Mucosa of gallbladder (tissue), 1 donor: ENCODE data around the gene PAX1. TPM values are rescaled to one million over a fixed set of nuclear protein-coding genes. Genes with fewer than 3 reads are reported as not detected.

Experiments used
- DNase-seq: peaks from one replicate; pipeline ENCODE4 v3.0.0-alpha.2; 2020; ENCODE audit warnings: low spot score
- total RNA-seq: library from RNA; stranded (reverse); gene quantifications from one replicate; pipeline ENCODE4 v1.2.1, GENCODE V29; 2021
- donor health status: DM: no; HTN: no; CAD: no.

PAX1 gene
- total RNA-seq, 1 donor from 2014 or later: not detected

DNA sequence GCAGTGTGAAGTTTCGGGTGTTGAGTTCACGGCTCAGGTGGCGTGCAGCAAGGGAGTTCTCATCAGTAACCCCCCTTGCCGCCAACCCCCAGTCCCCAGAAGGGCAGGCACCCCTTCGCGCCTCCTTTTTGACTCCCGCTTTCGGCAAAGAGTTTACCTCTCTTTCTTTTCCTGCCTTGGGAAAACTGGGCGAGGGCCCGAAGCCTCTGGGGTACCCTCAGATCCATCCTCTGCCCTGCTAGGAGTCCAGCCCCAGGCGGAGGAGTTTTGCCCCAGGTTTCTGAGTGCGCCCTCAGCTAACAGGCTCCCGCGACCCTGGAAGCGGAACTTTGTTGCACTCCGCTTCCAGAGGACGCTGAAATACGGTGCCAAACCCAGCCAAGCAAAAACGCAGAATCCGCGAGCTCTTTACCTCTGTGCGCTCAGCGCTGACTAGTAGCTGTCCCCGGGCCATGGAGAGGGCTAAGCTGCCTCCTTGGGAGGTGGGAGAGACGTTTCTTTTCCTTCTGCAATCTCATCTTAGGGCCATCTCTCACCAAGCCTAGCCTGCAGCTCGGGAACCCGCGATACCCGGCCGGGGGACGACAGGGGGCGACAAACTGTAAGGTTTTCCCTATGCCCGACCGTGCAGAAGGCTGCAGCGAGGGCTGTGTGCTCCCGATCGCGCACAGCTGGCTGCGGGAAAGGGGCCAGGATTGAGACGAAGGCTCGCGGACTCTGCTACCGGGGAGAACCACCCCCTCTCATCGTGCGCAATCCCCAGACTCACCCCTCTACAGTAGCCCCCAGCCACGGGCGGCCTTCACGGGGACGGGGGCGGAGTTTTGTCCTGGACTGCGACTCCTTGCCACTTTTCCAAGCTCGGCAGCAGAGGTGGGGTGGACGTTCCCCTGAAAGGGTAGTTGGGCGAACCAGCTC, 2.7 kb upstream of the PAX1 start:
- peak; percentile 16 for DNase-seq

DNA sequence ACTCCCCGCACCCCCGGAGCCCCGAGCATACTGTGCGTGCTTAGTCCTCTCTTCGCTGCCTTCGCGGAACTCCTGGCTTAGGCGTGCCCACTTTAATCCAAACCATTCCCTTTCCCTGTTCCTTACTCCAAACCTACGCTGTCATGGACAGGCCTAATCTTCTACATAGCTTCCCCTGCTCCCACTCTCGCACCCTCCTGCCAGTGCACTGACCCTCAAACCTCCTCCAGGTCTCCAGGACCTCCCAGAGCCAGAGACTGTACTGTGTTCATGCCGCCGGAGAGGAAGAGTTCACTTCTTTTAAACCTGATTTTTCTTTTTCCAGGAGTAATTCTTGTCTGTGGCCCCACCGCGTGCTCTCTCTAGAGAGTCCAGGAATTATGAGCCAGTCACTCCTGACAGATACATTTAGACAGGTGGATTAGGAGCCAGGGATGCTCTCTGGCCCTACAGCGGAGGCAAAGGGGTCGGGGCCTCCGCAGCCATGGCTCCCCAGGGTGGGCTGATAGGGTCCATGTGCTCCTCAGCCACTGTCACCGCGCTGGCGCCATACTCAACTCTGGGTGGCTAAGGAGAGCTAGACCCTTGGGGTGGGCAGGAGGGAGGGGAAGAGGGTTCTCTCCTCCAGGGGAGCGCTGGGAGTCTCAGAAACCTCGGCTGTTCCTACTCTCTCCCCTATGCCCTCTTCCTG, 1.6 kb upstream of the PAX1 start:
- DNase-seq: no peak

DNA sequence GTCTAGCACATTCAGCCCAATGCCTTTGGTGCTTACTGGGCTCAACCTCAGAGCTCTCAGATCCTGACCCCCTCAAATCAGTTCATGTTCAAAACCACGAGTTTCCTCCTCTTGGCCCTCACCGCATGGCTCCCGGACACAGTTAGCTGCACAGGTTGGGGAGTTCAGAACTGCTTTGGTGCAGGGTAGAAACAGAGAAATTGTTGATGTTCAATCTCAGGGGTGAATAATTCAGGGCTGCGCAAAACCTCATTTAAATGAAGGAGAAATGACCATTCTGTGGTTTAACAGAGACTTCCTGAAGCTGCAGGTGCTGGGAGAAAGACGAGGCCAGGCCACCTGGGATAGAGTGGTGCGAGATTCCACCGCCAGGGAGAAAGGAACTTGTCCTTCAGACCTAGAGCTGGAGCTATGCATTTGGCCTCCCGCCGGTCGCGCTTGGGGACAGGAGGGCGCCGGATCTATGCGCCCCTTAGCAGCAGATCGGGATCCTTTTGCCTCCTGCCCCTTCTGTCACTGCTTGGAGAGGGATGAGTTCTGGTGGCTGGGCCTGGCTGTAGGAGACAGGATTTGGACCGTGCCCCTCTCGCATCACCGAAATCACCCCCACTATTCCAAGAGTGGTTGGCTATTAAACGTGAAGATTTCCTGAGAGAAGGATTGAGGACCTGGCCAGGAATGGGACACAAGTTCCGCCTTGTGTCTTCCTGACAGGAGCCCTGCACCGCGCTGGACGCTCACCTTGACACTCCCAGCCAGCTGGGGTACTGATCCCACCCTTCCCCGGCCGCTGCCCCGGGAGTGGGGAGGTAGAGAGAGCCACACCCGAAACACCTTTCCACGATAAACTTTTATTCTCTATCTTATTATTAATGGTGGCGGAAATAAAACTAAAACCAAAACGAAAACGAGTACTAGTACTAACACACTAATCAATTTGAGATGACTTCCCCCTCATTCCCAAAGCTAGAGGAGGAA, 767 bp upstream of the PAX1 start:
- no peak for DNase-seq

DNA sequence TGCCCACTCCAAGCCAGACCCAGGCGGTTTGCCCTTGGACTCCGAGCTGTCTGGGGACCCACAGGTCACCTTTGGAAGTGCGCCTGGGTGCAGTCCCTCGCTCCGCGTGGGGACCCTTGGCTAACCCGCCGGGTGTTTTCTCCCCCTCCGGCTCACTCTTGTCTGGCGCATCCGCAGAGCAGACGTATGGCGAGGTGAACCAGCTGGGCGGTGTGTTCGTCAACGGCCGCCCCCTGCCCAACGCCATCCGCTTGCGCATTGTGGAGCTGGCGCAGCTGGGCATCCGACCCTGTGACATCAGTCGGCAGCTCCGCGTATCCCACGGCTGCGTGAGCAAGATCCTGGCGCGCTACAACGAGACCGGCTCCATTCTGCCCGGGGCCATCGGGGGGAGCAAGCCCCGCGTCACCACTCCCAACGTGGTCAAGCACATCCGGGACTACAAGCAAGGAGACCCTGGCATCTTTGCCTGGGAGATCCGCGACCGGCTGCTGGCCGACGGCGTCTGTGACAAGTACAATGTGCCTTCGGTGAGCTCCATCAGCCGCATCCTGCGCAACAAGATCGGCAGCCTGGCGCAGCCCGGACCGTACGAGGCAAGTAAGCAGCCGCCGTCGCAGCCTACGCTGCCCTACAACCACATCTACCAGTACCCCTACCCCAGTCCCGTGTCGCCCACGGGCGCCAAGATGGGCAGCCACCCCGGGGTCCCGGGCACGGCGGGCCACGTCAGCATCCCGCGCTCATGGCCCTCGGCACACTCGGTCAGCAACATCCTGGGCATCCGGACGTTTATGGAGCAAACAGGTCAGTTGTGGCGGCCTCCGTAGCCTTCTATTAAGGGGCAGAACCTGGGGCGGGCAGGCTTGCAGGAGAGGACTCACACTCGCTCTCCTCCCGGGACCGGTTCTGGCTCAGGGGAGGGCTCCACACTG, 1.1 kb downstream of the PAX1 start:
- DNase-seq: no peak

DNA sequence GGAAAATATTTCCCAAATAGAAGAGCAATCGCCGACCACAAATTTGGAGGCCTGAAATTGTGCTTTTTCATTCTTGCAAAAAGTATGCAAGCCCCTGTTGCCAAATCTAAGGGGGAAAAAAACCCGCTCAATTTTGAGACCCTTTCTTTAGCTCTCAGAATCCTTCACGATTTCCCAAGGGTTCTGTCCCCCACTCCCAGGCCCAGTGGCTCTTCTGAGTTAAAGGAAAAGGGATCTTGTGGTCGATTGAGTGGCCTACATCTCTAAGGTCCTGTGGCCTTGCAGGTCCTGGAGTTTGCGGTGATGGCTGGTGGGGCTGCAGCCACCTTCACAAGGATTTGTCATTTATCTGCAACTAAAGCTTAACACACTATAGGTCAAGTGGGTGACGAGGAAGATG, 1.8 kb downstream of the PAX1 start:
- DNase-seq: no peak

DNA sequence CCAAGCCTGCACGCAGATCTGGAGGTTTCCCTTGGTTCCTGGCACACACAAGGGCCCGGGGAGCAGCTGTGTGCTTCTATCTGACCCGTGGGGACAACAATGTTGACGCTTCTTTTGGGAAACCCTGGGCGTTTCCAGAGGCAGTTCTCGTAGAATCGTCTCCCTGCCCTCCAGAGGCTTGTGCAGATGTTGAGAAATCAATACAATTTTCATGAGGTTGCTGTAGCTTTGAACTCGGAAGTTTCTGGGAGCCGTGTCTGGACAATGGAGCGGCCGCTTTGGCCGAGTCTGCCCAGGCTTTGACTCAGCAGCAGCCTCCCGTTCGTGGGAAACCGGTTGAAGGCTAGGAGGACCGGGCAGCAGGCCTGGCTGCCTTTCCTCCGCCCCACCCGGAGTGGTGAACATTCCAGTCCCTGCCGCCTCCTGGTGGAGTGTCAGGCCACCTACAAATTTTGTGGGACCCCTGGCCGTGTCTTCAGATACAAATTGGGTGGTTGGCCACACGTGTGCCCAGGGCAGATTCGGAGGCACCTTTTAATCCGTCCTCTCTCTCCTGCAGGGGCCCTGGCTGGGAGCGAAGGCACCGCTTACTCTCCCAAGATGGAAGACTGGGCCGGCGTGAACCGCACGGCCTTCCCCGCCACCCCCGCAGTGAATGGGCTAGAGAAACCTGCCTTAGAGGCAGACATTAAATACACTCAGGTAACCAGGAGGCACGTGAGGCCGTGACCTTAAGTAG, 2.7 kb downstream of the PAX1 start:
- DNase-seq: no peak

DNA sequence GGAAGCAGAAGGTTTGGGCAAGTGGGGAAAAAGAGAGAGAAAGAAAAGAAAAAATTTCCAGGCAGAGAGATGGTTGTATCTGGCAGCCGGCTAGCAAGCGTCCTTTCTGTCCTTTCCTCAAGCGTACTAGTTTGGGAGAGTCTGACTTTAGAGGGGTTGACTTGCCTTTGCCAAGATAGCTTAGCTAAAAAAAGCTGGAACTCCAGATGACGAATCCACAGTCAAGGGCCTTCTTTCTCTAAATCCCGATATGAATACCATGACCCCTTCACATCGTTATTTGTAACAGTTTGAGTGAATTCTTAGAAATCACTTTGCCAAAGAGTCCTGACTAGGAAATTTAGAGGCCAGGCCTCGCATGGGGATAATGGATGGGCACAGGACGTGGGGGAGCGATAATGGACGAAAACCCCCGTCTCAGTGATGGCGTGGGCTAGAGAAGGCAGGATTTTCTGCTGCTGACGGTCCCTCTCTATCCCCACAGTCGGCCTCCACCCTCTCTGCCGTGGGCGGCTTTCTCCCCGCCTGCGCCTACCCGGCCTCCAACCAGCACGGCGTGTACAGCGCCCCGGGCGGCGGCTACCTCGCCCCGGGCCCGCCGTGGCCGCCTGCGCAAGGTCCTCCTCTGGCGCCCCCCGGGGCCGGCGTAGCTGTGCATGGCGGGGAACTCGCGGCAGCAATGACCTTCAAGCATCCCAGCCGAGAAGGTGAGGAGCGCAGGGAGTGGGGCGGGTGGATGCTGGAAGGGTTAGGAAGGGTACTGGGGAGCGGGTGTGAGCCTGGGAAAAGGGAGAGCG, 3.5 kb downstream of the PAX1 start:
- no peak for DNase-seq

DNA sequence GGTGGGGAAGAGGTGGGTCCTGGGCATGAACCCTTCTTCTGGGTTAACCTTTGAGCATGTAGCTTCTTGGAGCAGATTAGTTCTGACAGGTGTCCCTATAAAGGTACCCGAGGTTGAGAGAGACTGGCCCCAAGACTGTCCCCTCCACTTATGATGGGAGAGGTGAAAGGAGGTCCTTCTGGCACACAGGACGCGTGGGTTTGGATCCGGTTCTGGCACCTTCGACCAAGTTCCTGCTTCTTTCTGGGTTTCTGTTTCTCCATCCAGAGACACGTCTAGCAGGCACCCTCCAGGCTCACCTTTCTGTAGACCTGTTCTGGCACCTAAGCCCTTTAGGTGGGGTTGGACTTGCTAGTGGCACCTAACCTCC, 4.1 kb downstream of the PAX1 start:
- DNase-seq: no peak

DNA sequence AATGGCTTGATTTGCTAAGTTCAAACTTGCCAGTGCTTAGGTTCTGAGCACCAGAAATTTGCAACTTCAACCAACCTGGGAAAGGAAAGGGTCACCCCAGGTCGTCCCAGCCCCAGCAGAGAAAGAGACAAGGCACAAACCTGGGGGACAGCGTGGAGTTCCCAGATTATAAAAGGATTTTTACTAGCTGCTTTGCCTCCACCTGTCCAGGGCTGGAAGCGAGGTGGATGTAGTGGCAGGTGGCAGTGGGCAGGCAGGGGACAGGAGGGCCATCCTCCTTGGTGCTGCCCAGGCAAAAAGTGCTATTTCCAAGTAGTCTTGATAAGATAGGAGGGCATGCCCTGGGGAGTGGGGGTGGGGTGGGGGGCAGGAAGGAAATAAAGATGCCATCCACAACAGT, 4.9 kb downstream of the PAX1 start:
- no peak for DNase-seq

DNA sequence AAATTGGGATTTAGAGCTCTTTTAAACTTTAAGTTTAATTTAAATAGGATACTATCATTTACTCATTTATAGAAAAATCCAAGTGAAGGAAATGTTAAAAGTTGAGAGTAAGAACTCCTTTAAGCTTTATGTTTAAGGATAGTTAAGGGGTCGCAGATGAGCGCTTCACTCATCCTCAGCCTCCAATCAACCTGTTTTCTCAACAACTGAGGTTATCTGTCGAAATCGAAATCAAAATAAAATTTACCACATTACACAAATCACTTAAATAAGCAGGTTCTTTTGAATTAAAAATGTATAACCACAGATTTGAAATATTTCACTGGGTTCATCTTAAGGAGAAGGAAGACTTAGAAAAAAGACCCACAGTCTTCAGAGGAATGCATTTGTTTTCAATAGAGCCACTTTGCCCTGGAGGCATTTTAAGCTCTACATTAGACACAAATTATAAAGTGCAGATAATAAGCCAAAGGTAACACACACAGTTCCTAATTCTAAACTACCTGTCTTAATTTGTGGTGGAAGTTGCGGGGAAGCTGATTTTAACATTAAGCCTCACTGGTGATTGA, 5.5 kb downstream of the PAX1 start:
- DNase-seq: no peak

DNA sequence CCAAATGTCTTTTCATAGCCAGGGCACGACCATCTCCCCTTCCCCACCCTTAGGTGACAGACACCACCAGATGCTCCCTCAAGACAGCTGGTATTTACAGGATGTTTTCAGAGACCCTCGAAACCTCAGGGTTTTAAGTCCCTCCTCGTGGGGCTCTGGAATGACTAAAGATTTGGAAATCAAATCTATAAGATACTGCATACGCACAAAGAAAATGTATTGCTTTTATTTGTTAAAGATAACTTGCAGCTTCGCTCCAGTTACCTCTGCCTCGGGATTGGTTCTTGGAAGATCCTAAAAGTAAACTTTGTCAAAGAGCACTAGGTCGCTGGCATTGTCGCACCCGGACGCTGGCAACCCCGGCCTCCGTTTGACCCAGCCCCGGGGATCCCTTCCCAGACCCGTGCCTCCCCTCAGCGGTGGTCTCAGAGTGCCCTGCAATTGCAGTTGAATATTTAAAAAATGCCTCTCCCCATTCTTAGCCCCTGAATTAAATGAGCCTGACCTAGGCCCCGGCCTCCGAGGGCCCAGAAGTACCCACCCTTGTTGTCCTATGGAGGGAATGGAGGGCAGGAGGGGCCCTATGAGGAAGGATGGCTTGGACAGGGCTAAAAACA, 7.1 kb downstream of the PAX1 start:
- no peak for DNase-seq

DNA sequence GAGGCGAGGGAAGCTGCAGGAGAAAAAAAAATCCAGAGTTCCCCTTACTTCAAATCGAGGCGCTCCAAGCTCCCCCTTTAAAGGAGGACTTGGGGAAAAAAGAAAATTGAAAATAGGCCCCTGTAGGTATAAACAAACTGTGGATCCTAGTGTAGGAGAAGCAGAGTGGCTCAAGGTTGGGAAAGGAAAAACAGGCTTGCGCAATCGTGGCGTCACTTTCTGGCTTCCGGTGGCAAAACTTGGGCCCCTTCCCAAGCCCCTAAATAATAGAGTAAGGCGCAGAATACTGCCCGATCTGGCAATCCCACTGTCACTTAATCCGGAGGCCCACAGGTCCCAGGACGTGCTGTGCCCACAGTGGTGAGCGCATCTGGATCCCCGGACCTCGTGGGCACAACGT, 8.0 kb downstream of the PAX1 start:
- no peak for DNase-seq

DNA sequence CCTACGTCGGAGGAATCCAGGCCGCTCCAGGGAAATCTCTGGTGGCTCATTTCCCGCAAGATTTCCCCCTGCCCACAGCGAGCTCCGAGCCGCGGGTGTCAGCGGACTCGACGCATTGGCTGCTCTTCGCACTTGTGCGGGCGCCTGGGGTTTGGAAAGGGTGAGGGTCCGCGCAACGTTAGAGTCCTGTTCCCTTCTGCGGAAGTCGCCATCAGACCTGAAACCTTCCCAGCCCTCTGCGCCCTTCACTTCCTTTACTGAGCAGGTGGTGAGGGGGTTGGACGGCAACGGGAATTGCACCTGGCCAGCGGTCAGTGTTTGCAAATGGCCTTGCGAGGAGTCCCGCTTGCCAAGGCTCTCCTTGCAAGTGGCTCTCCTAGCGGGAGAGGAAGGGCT, 8.4 kb downstream of the PAX1 start:
- DNase-seq: no peak

DNA sequence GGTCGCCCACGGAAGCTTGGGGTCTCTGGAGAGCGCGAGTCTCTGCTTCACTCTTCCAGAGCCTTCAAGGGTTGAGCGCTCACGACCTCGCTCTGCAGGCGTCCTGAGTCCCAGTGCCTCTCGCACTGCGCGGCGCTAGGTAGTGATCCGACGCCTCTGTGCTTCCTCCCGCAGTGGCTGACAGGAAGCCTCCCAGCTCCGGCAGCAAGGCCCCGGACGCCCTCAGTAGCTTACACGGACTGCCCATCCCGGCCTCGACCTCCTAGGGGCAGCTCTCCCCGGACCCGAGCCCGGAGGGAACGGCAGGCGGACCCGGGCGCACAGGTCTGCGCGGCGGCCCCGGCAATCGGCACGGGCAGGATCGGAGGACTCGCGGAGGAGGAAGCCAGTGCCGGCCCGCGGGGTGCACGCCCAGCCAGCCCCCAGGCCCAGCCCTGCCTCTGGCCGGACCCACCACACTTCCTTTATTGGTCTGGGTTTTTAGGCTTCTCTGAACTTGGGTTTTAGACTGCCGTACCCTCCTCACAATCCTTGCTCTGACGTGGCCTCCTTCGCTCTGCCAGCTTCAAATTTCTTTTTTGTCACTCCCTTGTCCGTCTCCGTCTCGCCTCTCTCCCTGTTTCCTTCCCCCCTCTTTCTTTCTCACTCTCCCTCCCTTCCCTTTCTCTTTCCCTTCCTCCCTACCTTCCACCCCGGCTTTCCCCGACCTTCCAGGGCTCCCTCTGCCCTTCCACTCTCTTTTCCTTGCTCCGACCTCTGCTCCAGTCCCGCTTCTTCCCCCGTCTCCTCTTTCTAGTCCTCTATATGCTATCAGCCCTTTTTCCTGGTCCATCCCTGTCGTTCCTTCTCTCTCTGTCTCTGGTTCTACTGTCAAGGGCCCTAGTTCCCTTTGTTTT, 9.1 kb downstream of the PAX1 start:
- DNase-seq: no peak

DNA sequence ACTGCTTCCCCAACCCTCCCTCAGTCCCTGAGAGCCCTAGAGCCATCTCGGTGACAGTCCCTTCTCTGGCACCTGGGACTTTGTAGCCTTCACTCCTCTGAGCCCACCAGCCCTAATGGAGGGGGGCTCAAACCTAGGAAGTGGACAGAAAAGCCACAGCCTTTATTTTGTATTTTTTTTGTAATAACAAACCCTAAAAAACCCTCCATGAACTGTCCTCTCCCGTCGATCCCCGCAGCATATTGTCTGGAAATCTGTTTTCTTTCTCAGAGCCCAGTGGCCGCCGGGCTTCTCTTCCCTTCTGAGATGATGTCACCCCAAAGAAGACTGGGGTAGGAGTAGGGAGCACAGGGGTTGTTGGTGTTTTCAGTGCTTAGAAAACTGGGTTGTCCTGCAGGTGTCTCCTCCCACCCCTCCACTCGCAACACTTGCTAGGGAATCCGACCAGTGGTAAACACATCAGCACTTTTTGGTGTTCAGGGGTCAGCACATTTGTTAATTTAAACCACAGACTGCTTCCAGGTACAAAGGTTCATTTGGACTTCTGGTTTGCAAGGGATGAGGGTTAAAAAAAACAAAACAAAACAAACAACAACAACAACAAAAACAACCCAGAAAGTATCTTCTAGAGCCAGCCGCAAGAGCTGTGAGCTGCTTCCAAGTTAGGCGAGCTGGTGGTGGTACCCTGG, 9.9 kb downstream of the PAX1 start:
- no peak for DNase-seq

DNA sequence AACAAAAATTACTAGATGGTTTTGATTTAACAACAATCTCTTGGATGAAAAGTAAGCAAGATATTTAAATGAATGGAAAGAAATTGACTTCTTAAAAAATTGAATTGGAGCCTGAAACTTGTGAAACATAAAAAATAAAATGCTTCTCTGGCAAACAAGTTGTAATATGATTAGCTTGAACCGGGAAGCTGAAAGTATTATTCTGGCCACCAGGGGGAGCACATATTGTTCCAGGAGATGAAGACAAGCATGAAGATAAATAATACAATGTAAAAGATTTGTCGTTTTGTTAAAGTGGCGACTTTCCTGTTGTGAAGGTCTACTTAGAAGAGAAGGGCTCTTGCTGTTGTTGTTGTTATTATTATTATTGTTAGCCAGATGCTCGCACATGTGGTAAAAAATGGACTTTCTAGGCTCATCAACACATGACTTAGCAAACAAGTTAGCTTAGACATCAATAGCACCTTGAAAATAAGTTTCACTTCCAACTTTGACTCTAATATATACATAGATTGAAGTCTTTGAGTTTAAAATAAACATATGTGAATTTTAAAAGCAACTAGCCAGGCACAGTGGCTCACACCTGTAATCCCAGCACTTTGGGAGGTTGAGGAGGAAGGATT, 14.2 kb downstream of the PAX1 start:
- DNase-seq: peak; percentile 64

DNA sequence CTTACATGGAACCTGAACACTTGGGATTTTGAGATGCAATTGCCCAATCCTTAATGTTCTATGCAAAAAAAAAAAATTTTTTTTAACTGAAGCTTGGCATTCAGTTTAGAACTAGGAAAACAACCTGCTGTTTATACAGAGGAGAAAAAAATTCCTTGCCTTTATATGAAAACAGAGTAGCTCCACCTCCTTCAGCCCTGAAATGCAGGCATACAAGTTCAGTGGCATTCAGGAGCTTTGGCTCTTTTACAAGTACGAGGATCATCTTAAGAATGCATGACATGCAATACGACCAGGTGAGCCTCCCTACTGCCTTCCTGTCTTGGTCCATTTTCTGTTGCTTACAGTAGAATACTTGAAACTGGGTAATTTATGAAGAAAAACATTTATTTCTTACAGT, 20.4 kb downstream of the PAX1 start:
- no peak for DNase-seq
